H1 (cell line): Measurements from ENCODE around the gene MEGF11. TPM values are rescaled to one million over a fixed set of nuclear protein-coding genes. Genes with fewer than 3 reads are reported as not detected.

Experiments
- CTCF ChIA-PET: fragments of 300-600 bp; sonication (Branson Sonifier 250); formaldehyde crosslinking; loops from one replicate; lab custom pipeline; 2021; ENCODE audit not compliant: partially characterized antibody; lab: Charles Lee
- POLR2A ChIA-PET: fragments of 300-600 bp; sonication (Branson Sonifier 250); formaldehyde crosslinking; loops from one replicate; lab custom pipeline; 2021; ENCODE audit warnings: inconsistent platforms; ENCODE audit not compliant: partially characterized antibody; lab: Charles Lee
- DNase-seq, 2 experiments: peaks; one replicate each; pipeline versions ENCODE4 v3.0.0 to v3.0.0-alpha.2; 2010 to 2022; ENCODE audit warnings: low spot score in 2 of 2, low read depth in 1 of 2, mixed read lengths in 1 of 2
- FAIRE-seq: peaks from 2 replicates; lab custom pipeline; 2011; peaks lifted over from hg19 to GRCh38; lab: Jason Lieb, UNC
- H2AFZ ChIP-seq: 2 replicates; pipeline ENCODE4 v1.8.1; 2012; ENCODE audit warnings: low read length, inconsistent platforms
- H2AK5ac ChIP-seq: 2 replicates; pipeline ENCODE4 v1.6.1; 2013; ENCODE audit warnings: low read depth, low read length
- H2BK120ac ChIP-seq: replicated peaks from 2 replicates; pipeline ENCODE3; 2013; ENCODE audit warnings: low read depth, low read length, inconsistent platforms
- H2BK12ac ChIP-seq: 2 replicates; pipeline ENCODE4 v1.6.1; 2013; ENCODE audit warnings: low read depth, low read length
- H2BK15ac ChIP-seq: 2 replicates; pipeline ENCODE4 v1.6.1; 2013; ENCODE audit warnings: low read length
- H2BK20ac ChIP-seq: 2 replicates; pipeline ENCODE4 v1.6.1; 2013; ENCODE audit warnings: low read length
- H2BK5ac ChIP-seq: 2 replicates; pipeline ENCODE4 v1.6.1; 2013; ENCODE audit warnings: low read depth, low read length
- H3K14ac ChIP-seq: 2 replicates; pipeline ENCODE4 v1.6.1; 2013; ENCODE audit warnings: inconsistent platforms; ENCODE audit not compliant: insufficient read length
- H3K18ac ChIP-seq: 2 replicates; pipeline ENCODE4 v1.6.1; 2013; ENCODE audit warnings: low read length; ENCODE audit errors: extremely low read depth
- H3K23ac ChIP-seq: 2 replicates; pipeline ENCODE4 v1.6.1; 2013; ENCODE audit warnings: inconsistent platforms; ENCODE audit not compliant: insufficient read length
- H3K23me2 ChIP-seq: 2 replicates; pipeline ENCODE4 v1.6.1; 2013; ENCODE audit warnings: low read depth, low read length
- H3K27ac ChIP-seq: 2 replicates; pipeline ENCODE4 v1.6.1; 2011; ENCODE audit warnings: low read depth, low read length, inconsistent platforms
- H3K27me3 ChIP-seq, 4 experiments: replicated peaks in 1 of 4; 1 replicate in 1 of 4; 2 replicates in 3 of 4; pipeline versions ENCODE4 v1.6.1 to v1.8.1; 2011 to 2013; ENCODE audit warnings: low read length in 3 of 4, mild to moderate bottlenecking in 3 of 4, inconsistent platforms in 2 of 4, mixed read lengths in 2 of 4, moderate library complexity in 1 of 4; ENCODE audit not compliant: control insufficient read depth in 3 of 4, insufficient read depth in 3 of 4; ENCODE audit errors: extremely low read depth in 1 of 4
- H3K36me3 ChIP-seq, 4 experiments: 2 replicates each; pipeline versions ENCODE4 v1.6.1 to v1.8.1; 2011 to 2013; ENCODE audit warnings: mild to moderate bottlenecking in 4 of 4, low read length in 3 of 4, moderate library complexity in 2 of 4, control low read depth in 1 of 4, inconsistent platforms in 1 of 4; ENCODE audit not compliant: insufficient read depth in 4 of 4, control insufficient read depth in 2 of 4
- H3K4ac ChIP-seq: replicated peaks from 2 replicates; pipeline ENCODE3; 2013; ENCODE audit warnings: low read length, low read depth, mixed read lengths, inconsistent platforms; ENCODE audit not compliant: insufficient read length
- H3K4me1 ChIP-seq, 4 experiments: replicated peaks in 1 of 4; 1 replicate in 1 of 4; 2 replicates in 3 of 4; pipeline versions ENCODE4 v1.6.1 to v1.8.1; 2011 to 2013; ENCODE audit warnings: low read length in 3 of 4, inconsistent platforms in 2 of 4, mixed read lengths in 1 of 4; ENCODE audit not compliant: insufficient read depth in 4 of 4, control insufficient read depth in 3 of 4
- H3K4me2 ChIP-seq, 2 experiments: 2 replicates each; pipeline versions ENCODE4 v1.6.1 to v1.8.1; 2011 to 2013; ENCODE audit warnings: low read depth in 2 of 2, low read length in 2 of 2, control low read depth in 1 of 2, inconsistent platforms in 1 of 2, mild to moderate bottlenecking in 1 of 2; ENCODE audit not compliant: insufficient read depth in 1 of 2
- H3K4me3 ChIP-seq, 4 experiments: fragments of 200-600, 300-600 bp in 1 of 4; sonication (generic), shearing (Covaris generic), sonication (Bioruptor Twin) in 1 of 4; 2 replicates each; pipeline versions ENCODE4 v1.5.1 to v1.8.1; 2011 to 2016; ENCODE audit warnings: low read length in 4 of 4, low read depth in 3 of 4, control low read depth in 2 of 4, inconsistent platforms in 2 of 4, mild to moderate bottlenecking in 2 of 4, mixed read lengths in 1 of 4, moderate library complexity in 1 of 4; ENCODE audit not compliant: insufficient read depth in 2 of 4; ENCODE audit errors: extremely low read depth in 1 of 4
- H3K56ac ChIP-seq: replicated peaks from 2 replicates; pipeline ENCODE3; 2013; ENCODE audit warnings: low read depth, mild to moderate bottlenecking, mixed read lengths, low read length, inconsistent platforms; ENCODE audit not compliant: insufficient read length
- H3K79me1 ChIP-seq: 2 replicates; pipeline ENCODE4 v1.6.1; 2013; ENCODE audit warnings: low read depth, low read length, control low read depth
- H3K79me2 ChIP-seq, 2 experiments: 2 replicates each; pipeline versions ENCODE4 v1.6.1 to v1.8.1; 2012 to 2013; ENCODE audit warnings: low read length in 2 of 2, mild to moderate bottlenecking in 2 of 2, inconsistent platforms in 1 of 2; ENCODE audit not compliant: insufficient read depth in 2 of 2, control insufficient read depth in 1 of 2
- H3K9ac ChIP-seq, 4 experiments: replicated peaks in 1 of 4; 1 replicate in 1 of 4; 2 replicates in 3 of 4; pipeline versions ENCODE4 v1.6.1 to v1.8.1; 2011 to 2013; ENCODE audit warnings: low read depth in 3 of 4, low read length in 3 of 4, control low read depth in 2 of 4, mild to moderate bottlenecking in 2 of 4, moderate library complexity in 2 of 4, inconsistent platforms in 1 of 4; ENCODE audit errors: extremely low read depth in 1 of 4
- H3K9me3 ChIP-seq, 2 experiments: 2 replicates each; pipeline versions ENCODE4 v1.6.1 to v1.8.1; 2012 to 2013; ENCODE audit warnings: mild to moderate bottlenecking in 2 of 2, moderate library complexity in 2 of 2, control low read depth in 1 of 2, inconsistent platforms in 1 of 2, low read depth in 1 of 2, low read length in 1 of 2, mixed read lengths in 1 of 2; ENCODE audit not compliant: insufficient read depth in 2 of 2
- H4K20me1 ChIP-seq, 2 experiments: replicated peaks in 1 of 2; 2 replicates each; pipeline versions ENCODE3 to v1.8.1; 2011 to 2013; ENCODE audit warnings: inconsistent platforms in 2 of 2, low read length in 2 of 2, mild to moderate bottlenecking in 1 of 2; ENCODE audit not compliant: insufficient read depth in 2 of 2, control insufficient read depth in 1 of 2
- H4K5ac ChIP-seq: 2 replicates; pipeline ENCODE4 v1.6.1; 2013; ENCODE audit warnings: low read length, low read depth, mixed read lengths, inconsistent platforms; ENCODE audit not compliant: insufficient read length
- H4K8ac ChIP-seq: 2 replicates; pipeline ENCODE4 v1.8.0; 2013; ENCODE audit warnings: mild to moderate bottlenecking, moderate library complexity, low read length, inconsistent platforms; ENCODE audit not compliant: insufficient read depth; ENCODE audit errors: extremely low read depth
- H4K91ac ChIP-seq: replicated peaks from 2 replicates; pipeline ENCODE3; 2013; ENCODE audit warnings: low read length, mixed read lengths, inconsistent platforms; ENCODE audit not compliant: insufficient read length
- BCL11A ChIP-seq, 2 experiments: IDR thresholded peaks; one replicate each; pipeline ENCODE4 v1.6.1; 2011; ENCODE audit warnings: low read depth in 2 of 2, low read length in 2 of 2, mild to moderate bottlenecking in 2 of 2
- CBX8 ChIP-seq: fragments of 300-800, 300-1000 bp; sonication (generic); IDR thresholded peaks from 2 replicates; pipeline ENCODE4 v1.7.1; 2016; ENCODE audit warnings: low read depth, low read length, borderline replicate concordance
- CHD1 ChIP-seq: IDR thresholded peaks from 2 replicates; pipeline ENCODE4 v1.6.1; 2012; ENCODE audit warnings: low read depth, low read length, improper control_type of control experiment
- CHD2 ChIP-seq: IDR thresholded peaks from 2 replicates; pipeline ENCODE4 v1.6.1; 2012; ENCODE audit warnings: low read length, improper control_type of control experiment
- EP300 ChIP-seq, 2 experiments: IDR thresholded peaks; 1 replicate in 1 of 2; 2 replicates in 1 of 2; pipeline ENCODE4 v1.6.1; 2011 to 2012; ENCODE audit warnings: low read depth in 2 of 2, low read length in 2 of 2, mild to moderate bottlenecking in 2 of 2, borderline replicate concordance in 1 of 2, inconsistent platforms in 1 of 2, moderate library complexity in 1 of 2
- NRF1 ChIP-seq: IDR thresholded peaks from 2 replicates; pipeline ENCODE4 v1.6.1; 2011; ENCODE audit warnings: mild to moderate bottlenecking, low read depth, low read length, improper control_type of control experiment
- RAD21 ChIP-seq, 2 experiments: IDR thresholded peaks in 1 of 2; conservative IDR thresholded peaks in 1 of 2; 2 replicates each; pipeline ENCODE4 v1.6.1; 2011; ENCODE audit warnings: low read depth in 2 of 2, low read length in 2 of 2, improper control_type of control experiment in 1 of 2, inconsistent platforms in 1 of 2, mild to moderate bottlenecking in 1 of 2, moderate library complexity in 1 of 2
- RNF2 ChIP-seq: fragments of 200-900, 300-1000 bp; sonication (generic); IDR thresholded peaks from 2 replicates; pipeline ENCODE4 v1.7.1; 2016; ENCODE audit warnings: borderline replicate concordance, low read depth, mild to moderate bottlenecking, antibody characterized with exemption, low read length; ENCODE audit not compliant: poor library complexity, severe bottlenecking; ENCODE audit errors: missing control alignments
- RXRA ChIP-seq: IDR thresholded peaks from 2 replicates; pipeline ENCODE4 v1.6.1; 2011; ENCODE audit warnings: low read depth, mild to moderate bottlenecking, low read length, moderate library complexity; ENCODE audit not compliant: insufficient read depth
- SIN3A ChIP-seq, 2 experiments: IDR thresholded peaks in 1 of 2; conservative IDR thresholded peaks in 1 of 2; 2 replicates each; pipeline ENCODE4 v1.6.1; 2011 to 2012; ENCODE audit warnings: low read length in 2 of 2, improper control_type of control experiment in 1 of 2, low read depth in 1 of 2, mild to moderate bottlenecking in 1 of 2
- ZNF274 ChIP-seq: IDR thresholded peaks from 2 replicates; pipeline ENCODE4 v1.7.0; 2012; ENCODE audit warnings: low read length, borderline replicate concordance; ENCODE audit errors: extremely low read depth
- whole genome bisulfite sequencing, 2 experiments: shearing (Covaris generic) in 1 of 2; methylation state at CpG; one replicate each; pipeline versions ENCODE4 v1.1.6 to v1.1.7; 2013 to 2015; ENCODE audit warnings: low lambda C conversion rate in 2 of 2, mixed read lengths in 2 of 2, inconsistent platforms in 1 of 2, low coverage in 1 of 2, missing lambda C conversion rate in 1 of 2; ENCODE audit not compliant: insufficient replicate concordance in 2 of 2, insufficient coverage in 1 of 2, insufficient read length in 1 of 2; ENCODE audit errors: extremely low coverage in 1 of 2, missing lambda C conversion rate in 1 of 2; 5-methylcytosine and 5-hydroxymethylcytosine counted together
- polyA plus RNA-seq, 7 experiments: library from polyadenylated mRNA; depleted of rRNA in 3 of 7; stranded (reverse) in 5 of 7; unstranded in 2 of 7; fragments of >200 nt in 5 of 7; fragments of 200-250 nt in 2 of 7; gene quantifications; 1 replicate in 5 of 7; 2 replicates in 1 of 7; 4 replicates in 1 of 7; pipeline versions ENCODE4 v1.2.1 to v1.2.3, GENCODE V29; 2011 to 2013; ENCODE audit warnings: missing spikeins in 2 of 7, mixed read lengths in 2 of 7
- total RNA-seq: library from RNA; stranded (reverse); fragmentation: NEBNext Ultra II Directional; extraction: Animal tissue kit (Norgen Biotek cat#: 25700); gene quantifications from 2 replicates; pipeline ENCODE4 v1.2.1, GENCODE V29; 2021

MEGF11 gene
- total and polyA plus RNA-seq, 2 of the 8 experiments (the other 6 are each of a cell fraction or from before 2014, with no cell fraction given): 4.4 to 4.8 TPM

DNA sequence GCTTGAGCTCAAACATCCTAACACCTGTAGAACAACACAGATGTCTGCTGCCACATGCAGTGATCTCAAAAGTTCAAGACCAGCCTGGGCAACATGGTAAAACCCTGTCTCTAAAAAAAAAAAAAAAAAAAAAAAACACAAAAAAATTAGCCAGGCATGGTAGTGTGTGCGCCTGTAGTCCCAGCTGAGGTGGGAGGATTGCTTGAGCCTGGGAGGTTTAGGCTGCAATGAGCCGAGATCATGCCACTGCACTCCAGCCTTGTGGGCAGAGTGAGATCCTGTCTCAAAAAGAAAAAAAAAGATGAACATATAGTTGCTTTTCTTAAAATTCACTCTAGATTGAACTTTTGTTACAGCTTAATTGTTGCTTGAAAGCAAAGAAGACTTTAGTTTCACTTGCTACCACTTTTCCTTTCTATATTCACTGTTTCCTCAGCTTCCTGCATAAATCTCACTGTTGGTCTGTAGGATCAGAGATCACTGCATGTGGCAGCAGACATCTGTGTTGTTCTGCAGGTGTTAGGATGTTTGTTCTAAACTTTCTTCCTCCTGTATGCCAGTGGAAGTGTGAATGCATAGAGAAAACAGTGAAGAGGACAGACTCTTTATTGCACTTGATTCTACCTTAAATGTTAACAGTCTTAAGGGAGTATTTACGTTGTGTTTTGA, 371.6 kb downstream of the MEGF11 start:
- Histone ChIP-seq H3K56ac (no peak overlapping the region), H2AFZ (no peak overlapping the region), H2BK120ac (no peak overlapping the region), H4K20me1 (peaks cover 0 to 5% of the 10 kb centered on the region in 2 experiments), H3K23ac (no peak overlapping the region), H2AK5ac (no peak overlapping the region), H3K79me1 (peaks cover 3% of the 10 kb centered on the region; the same call in 1 of the 2 replicates), H3K14ac (no peak overlapping the region), H2BK20ac (no peak overlapping the region), H4K5ac (no peak overlapping the region), H2BK15ac (no peak overlapping the region), H4K8ac (no peak overlapping the region), H3K27ac (no peak overlapping the region), H3K9me3 (no peaks in the 10 kb centered on the region), H3K4me1 (no peaks in the 10 kb centered on the region), H3K18ac (no peak overlapping the region), H3K79me2 (peaks cover 0 to 9% of the 10 kb centered on the region in 2 experiments; a peak in 2 of 4 replicates), H2BK12ac (no peak overlapping the region), H4K91ac (no peak overlapping the region), H3K23me2 (no peaks in the 10 kb centered on the region), H3K36me3 (peaks cover 13 to 56% (median 36%) of the 10 kb centered on the region in 4 experiments), H3K4me3 (no peak overlapping the region), H3K27me3 (no peaks in the 10 kb centered on the region), H3K4ac (no peak overlapping the region), H2BK5ac (no peak overlapping the region), H3K9ac (no peak overlapping the region; a peak in 1 of 7 replicates), H3K4me2 (no peak overlapping the region)
- no peak for DNase-seq
- CTCF ChIA-PET: interaction anchor here (0.7 to 1.1 kb wide), 2 partner anchors 9 to 19 kb away, joined by 3 read pairs; no protein-coding TSS in a partner anchor
- WGBS, 2 experiments: 95% methylated on average over 3 of the region's 3 CpGs; no CpG with 5 or more reads in 1 of the 2 experiments
- FAIRE-seq: no peak
- POLR2A ChIA-PET: interaction anchor here (1.1 kb wide), 1 partner anchor 13 kb away, joined by 4 read pairs; the partner anchor contains the start of gene RAB11A
- TF ChIP-seq RXRA (no peak), CBX8 (no peak), ZNF274 (no peak), CHD1 (no peak), RAD21 (IDR thresholded peaks at IDR 0.05 in 1 of 2, conservative IDR thresholded peaks at IDR 0.05 in 1 of 2; ENCODE audit: low read depth in 2 of 2, low read length in 2 of 2) (no peak), NRF1 (no peak), SIN3A (conservative IDR thresholded peaks at IDR 0.05 in 1 of 2, IDR thresholded peaks at IDR 0.05 in 1 of 2; ENCODE audit: low read depth in 1 of 2, low read length in 2 of 2) (no peak), EP300 (IDR thresholded peaks at IDR 0.05; ENCODE audit: borderline replicate concordance in 1 of 2, low read depth in 2 of 2, low read length in 2 of 2) (no peak), CHD2 (no peak), BCL11A (IDR thresholded peaks at IDR 0.05; ENCODE audit: low read depth in 2 of 2, low read length in 2 of 2) (no peak), RNF2 (no peak)
